GM10266 (cell line): ENCODE data around the gene PMFBP1.

Experiments
- DNase-seq: peaks from one replicate; pipeline ENCODE4 v3.0.0; 2012; ENCODE audit errors: extremely low spot score
- CTCF ChIP-seq: IDR thresholded peaks from 2 replicates; pipeline ENCODE4 v1.5.1; 2012; ENCODE audit warnings: mild to moderate bottlenecking, low read depth; ENCODE audit not compliant: control insufficient read depth, insufficient read depth; ENCODE audit errors: missing control alignments

PMFBP1 gene

GRCh38 chr16:72199761-72200337, 27.9 kb upstream of the PMFBP1 start:
- DNase-seq = no peak
- no peak for TF ChIP-seq CTCF

- no peak for TF ChIP-seq CTCF
- no peak for DNase-seq
Observed at GRCh38 chr16:72198771-72199201, 26.8 kb upstream of the PMFBP1 start.

- no peak for DNase-seq
- TF ChIP-seq CTCF = no peak
Observed at GRCh38 chr16:72198021-72198711, 26.2 kb upstream of the PMFBP1 start.

GRCh38 chr16:72197545-72197944, 25.6 kb upstream of the PMFBP1 start:
- no peak for TF ChIP-seq CTCF
- no peak for DNase-seq

GRCh38 chr16:72195609-72196008, 23.7 kb upstream of the PMFBP1 start:
- DNase-seq = no peak
- TF ChIP-seq CTCF = no peak

- no peak for DNase-seq
- no peak for TF ChIP-seq CTCF
Observed at GRCh38 chr16:72191551-72191950, 19.6 kb upstream of the PMFBP1 start.

GRCh38 chr16:72189865-72190371, 18.0 kb upstream of the PMFBP1 start:
- no peak for TF ChIP-seq CTCF
- no peak for DNase-seq
